GM20000 (cell line): ENCODE measurements around the gene ZNF462.

Source experiments
- DNase-seq: peaks from one replicate; pipeline ENCODE4 v3.0.0; 2012; ENCODE audit warnings: low spot score
- CTCF ChIP-seq: IDR thresholded peaks from 2 replicates; pipeline ENCODE4 v1.5.1; 2012; ENCODE audit warnings: mild to moderate bottlenecking, control low read depth; ENCODE audit errors: extremely low read depth, missing control alignments

ZNF462 gene

GRCh38 chr9:106889061-106889590 is 26.2 kb downstream of the ZNF462 start:
- no peak for DNase-seq
- no peak for TF ChIP-seq CTCF

DNA sequence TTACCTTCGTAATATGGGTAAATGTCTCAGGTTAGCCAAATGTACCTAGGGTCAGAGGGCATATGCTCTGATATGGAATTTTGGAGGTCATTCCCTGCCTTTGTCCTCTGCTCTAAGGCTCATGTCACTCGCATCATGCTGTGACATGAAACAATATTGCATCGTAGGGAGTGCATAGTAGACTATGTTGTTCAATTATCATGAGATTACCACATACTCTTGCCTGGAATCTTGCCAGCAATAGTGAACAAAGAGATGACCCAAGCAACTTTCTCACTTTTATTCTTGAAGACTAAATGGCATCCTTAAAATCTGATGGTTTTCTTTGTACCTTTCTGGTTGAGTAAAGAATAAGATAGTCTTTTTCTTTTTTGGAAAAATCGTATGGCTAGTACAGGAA is 27.6 kb downstream of the ZNF462 start:
- TF ChIP-seq CTCF: no peak

DNA sequence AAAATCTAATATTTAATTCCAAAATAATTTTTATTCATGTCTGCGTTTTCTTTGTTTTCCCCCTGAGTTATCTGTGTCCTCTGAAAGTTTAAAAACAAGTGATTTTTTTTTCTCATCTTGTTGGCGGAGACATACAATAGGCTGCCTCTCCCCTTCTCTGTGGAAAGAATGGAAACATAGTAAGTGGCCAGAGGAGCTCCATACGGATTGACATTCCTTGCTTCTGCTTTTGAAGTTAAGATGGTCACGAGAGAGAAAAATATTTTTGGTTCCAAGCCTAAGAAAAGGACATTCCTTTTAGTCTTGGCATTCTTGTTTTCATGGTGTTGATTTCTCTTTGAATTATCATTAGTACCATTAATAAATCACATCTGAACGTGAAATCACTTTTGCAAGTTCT is 28.3 kb downstream of the ZNF462 start:
- DNase-seq: no peak
- TF ChIP-seq CTCF: no peak

More for the DNA sequence above, 27.6 kb downstream of the ZNF462 start:
- no peak for DNase-seq

GRCh38 chr9:106892632-106893031 is 29.7 kb downstream of the ZNF462 start:
- no peak for TF ChIP-seq CTCF

GRCh38 chr9:106893088-106893487 is 30.1 kb downstream of the ZNF462 start:
- no peak for TF ChIP-seq CTCF
- no peak for DNase-seq

More at GRCh38 chr9:106892632-106893031, 29.7 kb downstream of the ZNF462 start:
- no peak for DNase-seq

DNA sequence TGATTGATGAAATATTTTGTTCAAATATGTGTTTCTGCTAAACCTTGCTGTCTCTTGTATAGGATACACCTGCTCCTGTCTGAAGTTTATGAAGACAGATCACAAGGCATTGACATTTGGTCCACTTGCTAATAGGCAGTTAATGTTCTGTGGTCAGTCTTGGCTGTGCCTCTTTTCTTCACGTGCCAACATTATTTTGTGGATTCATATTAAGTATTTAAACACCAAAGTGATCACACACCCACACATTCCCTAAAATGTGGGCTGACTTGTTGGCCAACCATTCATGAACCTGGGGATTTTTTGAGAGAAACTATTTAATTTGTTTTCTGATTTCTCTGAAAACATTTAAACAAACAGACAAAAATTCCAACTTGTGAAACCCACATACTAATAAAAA is 33.7 kb downstream of the ZNF462 start:
- no peak for DNase-seq

DNA sequence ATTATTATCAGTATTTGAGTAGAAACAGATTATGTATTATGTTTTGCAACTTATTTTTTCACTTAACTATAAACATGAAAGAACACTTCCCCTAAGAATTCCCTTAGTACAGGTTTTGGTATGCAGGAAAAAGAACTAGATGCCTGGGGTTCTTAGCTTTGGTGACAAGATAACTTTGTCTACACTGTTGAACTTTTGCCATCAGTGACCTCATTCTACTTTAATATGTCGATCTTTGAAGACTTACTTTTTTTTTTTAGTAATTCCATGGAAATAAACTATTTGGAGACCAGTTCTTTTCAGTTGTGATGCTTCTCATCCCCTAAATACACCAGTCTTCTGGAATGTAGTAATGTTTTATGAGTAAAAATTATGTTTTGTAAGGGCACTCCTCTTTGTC is 34.3 kb downstream of the ZNF462 start:
- TF ChIP-seq CTCF: no peak
- no peak for DNase-seq

More for the DNA sequence above, 33.7 kb downstream of the ZNF462 start:
- no peak for TF ChIP-seq CTCF
